Measurements from ENCODE around the gene WNT9A.

- TF ChIP-seq CTCF (IDR thresholded peaks at IDR 0.05) (no peak), POLR2A (IDR thresholded peaks at IDR 0.05) (no peak)
Measured at GRCh38 chr1:227959325-227959860, 11.7 kb upstream of the WNT9A start.

Measured in lower leg skin (tissue), 3 donors.